ENCODE data around the gene SOX15.
A peak's percentile ranks its signal among the peaks of the same experiment; 100 is the strongest.

Gene SOX15

GRCh38 chr17:7556627-7557026 is 33.3 kb downstream of the SOX15 start:
- no peak for DNase-seq

DNA sequence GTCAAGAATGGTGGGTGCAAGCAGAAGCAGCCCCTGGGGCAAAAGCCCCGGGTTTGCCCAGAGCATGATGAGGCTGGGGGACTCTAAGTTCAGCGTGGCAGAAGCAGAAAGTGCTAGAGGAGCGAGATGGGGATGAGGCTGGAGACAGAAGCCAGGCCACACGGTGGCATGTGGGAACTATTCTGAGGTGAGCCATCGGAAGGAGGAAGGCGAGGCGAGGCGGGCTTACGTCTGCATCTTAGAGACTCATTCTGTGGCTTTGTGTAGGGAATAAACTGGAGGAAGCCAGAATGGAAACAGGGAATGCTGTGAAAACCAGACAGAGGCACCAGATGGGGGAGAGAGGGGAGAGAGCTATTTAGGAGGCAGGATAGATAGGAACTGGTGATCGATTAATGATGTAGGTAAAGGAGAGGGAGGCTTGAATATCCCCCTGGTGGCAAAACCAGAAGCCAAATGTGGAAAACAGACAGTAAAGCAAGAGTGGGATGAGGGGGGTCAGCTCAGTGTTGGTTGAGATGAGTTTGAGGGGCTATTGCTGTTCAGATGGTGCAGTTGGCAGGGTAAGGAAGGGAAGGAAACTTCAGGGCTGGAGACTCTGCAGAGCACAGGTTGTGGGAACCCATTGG is 34.5 kb downstream of the SOX15 start:
- DNase-seq, result no peak

DNA sequence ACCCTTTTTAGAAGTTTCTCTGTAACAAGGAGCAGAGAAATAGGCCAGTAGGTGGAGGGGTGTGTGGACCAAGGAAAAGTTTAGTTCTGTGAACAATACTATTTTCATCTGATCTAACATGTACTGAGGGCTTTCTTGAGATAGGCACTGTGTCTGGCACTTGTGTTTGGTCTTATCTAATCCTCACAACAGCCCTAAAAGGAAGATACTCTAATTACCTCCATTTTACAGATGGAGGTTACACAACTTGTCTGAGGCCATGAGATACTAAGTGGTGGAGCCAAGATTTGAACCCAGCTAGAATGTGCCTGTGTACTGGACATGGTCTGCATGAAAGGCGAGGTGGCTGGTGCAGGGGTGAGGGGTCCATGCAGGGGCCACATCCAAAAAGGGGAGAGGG is 36.5 kb downstream of the SOX15 start:
- DNase-seq, result no peak

- no peak for DNase-seq
These were observed 37.3 kb downstream of the SOX15 start for GRCh38 chr17:7552621-7553051.

DNA sequence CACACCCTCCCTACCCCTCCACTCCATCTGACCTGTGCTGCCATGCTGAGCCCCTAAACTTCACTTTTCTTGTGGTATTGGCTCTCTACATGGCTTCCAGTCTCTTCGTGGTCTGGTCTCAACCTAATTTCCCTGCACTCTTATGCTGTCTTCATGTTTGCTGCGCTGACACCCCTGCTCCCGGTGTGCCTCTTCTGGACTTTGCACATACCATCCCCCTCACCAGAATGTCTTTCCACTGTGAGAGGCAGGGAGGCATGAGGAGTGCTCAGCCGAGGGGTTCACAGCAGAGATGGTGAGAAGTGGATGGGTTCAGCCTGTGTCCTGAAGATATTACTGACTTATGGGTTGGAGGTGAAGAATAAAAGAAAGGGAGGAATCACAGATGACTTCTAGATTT is 38.5 kb downstream of the SOX15 start:
- no peak for DNase-seq

GRCh38 chr17:7550344-7550743 is 39.5 kb downstream of the SOX15 start:
- no peak for DNase-seq

DNA sequence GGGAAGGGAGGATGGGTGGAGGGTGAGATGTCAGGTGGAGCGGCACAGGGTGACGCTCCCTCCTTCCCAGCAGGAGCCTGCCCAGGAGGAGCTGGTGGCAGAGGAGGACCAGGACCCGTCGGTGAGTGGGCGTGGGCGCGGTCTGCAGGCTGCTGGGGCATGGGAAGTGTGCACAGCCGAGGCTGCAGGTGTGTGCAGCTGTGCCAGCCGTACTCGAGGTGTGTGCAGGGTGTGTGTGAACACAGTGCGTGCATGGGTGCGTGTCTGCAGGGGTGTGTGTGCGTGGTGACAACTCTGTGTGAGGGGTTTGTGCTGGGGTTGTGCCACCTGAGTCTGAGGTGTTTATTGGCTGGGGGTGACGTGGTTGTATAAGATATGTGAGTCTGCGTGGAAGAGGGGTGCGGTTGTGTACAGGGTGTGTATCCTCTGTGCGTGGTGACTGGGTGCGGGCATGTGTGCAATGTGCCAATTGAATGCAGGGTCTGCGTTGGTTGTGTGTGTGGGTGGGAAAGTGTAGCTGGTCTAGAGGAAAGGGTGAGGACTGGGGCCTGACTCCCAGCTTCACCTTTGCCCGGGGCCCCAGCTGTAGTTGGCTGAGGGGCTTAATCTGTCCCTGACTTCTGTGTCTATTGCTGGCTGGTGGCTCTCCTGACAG is 40.4 kb downstream of the SOX15 start:
- peak; percentile 79 for DNase-seq

DNA sequence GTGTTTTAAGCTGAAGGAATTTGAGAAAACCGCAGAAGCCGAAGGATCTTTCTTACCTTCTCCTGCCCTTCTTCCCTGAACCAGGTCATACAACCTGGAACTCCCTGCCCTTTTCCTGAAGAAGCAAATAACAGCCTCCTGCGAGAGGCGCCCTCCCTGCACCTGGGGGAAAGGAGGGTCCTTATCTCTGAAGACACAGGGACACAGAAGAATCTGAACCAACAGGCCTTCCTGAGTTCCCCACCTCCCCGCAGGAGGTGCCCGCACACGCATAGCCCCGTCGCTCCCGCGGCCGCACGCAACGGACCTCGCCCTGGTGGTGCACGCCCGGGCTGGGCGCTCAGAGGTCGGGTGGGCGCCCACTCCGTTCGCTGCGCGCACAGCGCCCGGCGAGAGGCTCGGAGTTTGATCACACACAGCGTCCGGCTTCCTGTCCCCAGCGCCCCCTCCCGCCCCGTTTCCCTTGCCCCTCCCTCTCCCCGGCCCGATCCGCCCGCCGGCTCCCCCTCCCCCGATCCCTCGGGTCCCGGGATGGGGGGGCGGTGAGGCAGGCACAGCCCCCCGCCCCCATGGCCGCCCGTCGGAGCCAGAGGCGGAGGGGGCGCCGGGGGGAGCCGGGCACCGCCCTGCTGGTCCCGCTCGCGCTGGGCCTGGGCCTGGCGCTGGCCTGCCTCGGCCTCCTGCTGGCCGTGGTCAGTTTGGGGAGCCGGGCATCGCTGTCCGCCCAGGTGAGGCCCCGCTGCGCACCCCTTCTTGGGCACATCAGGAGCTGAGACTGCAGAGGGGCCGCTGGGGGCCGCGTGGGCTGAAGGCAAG is 41.1 kb downstream of the SOX15 start, which contains the start of gene TNFSF12:
Gene TNFSF12 (plus strand): TSS at position 474 of the 816 bp plus-strand sequence. CDS start 96 bp downstream, at position 570.
- peak; percentile 85 for DNase-seq

GRCh38 chr17:7544911-7545310 is 45.0 kb downstream of the SOX15 start:
- no peak for DNase-seq

- no peak for DNase-seq
These were observed 48.7 kb downstream of the SOX15 start for GRCh38 chr17:7541074-7541621.

DNA sequence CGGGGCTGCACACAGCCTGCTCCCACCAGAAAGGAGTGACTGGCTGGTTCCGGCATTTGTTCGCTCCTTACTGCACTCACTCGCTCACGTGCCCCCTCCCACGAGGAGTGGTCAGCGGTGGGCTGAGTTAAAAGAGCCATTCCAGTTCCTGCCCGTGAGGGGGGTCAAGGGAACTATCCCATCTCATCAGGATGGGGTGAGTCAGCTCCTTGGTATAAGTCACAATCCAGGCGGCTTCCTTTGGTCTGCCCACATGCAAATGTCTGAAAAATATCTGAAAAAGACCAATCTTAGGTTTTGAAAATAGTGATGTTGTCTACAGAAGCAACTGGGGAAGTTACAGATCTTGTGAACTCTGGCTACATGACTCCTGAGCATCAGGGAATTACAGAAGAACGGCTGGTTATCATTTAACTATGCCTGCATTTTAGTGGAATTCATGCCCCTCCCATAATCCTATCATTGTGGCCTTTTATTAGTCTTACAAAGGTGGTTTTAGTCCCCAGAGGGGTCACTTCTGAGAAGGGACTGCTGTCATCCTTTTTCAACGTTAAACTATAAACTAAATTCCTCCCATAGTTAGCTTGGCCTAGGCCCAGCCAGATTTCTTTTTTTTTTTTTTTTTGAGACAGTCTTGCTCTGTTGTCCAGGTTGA is 50.9 kb downstream of the SOX15 start:
- DNase-seq, result no peak

All from activated effector memory CD4-positive, alpha-beta T cell treated with anti-CD3 and anti-CD28 coated beads, Interleukin-2, amount 50 U/mL, for 16 hours (primary cell).